ENCODE results near the gene PPM1A. TPM values are rescaled to one million over a fixed set of nuclear protein-coding genes. Genes with fewer than 3 reads are reported as not detected.
"Not testable (repeated sequence)": the region's sequence is repeated elsewhere in the genome, so short reads cannot be mapped to it uniquely, and the experiment has no call there.

PPM1A gene
- total RNA-seq, 3 donors from 2014 or later (not counting 1 experiment from before 2014, with no cell fraction given) = 118 to 126 (median 119) TPM

GRCh38 chr14:60315196-60315990 lies 66.4 kb downstream of the PPM1A start:
- Histone ChIP-seq H3K9me3 (ENCODE audit: control insufficient read depth, insufficient read depth, low read length) (no peaks in the 10 kb centered on the region), H3K4me3 (ENCODE audit: low read length) (no peak overlapping the region), H3K27ac (ENCODE audit: low read length) (no peak overlapping the region), H3K36me3 (ENCODE audit: control insufficient read depth, insufficient read depth, low read length) (no peaks in the 10 kb centered on the region), H3K27me3 (ENCODE audit: control insufficient read depth, insufficient read depth, low read length) (no peaks in the 10 kb centered on the region), H3K4me1 (ENCODE audit: control insufficient read depth, insufficient read depth, low read length) (no peaks in the 10 kb centered on the region)
- Mint-ChIP-seq H3K4me3 (no peak overlapping the region), H3K9me3 (no peaks in the 10 kb centered on the region), H3K27me3 (ENCODE audit: low read depth in 2 of 2) (peaks cover 6 to 33% of the 10 kb centered on the region in 2 donors), H3K36me3 (no peaks in the 10 kb centered on the region), H3K4me1 (no peaks in the 10 kb centered on the region), H3K27ac (no peak overlapping the region)
- intact Hi-C loops (cut with micrococcal nuclease) = no loop called here
- TF ChIP-seq, protein P1, sequence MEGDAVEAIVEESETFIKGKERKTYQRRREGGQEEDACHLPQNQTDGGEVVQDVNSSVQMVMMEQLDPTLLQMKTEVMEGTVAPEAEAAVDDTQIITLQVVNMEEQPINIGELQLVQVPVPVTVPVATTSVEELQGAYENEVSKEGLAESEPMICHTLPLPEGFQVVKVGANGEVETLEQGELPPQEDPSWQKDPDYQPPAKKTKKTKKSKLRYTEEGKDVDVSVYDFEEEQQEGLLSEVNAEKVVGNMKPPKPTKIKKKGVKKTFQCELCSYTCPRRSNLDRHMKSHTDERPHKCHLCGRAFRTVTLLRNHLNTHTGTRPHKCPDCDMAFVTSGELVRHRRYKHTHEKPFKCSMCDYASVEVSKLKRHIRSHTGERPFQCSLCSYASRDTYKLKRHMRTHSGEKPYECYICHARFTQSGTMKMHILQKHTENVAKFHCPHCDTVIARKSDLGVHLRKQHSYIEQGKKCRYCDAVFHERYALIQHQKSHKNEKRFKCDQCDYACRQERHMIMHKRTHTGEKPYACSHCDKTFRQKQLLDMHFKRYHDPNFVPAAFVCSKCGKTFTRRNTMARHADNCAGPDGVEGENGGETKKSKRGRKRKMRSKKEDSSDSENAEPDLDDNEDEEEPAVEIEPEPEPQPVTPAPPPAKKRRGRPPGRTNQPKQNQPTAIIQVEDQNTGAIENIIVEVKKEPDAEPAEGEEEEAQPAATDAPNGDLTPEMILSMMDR (IDR thresholded peaks at IDR 0.05) = no peak
- WGBS (ENCODE audit: insufficient coverage) = 87% methylated on average over 8 of the region's 8 CpGs
- no peak for ATAC-seq
- no peak for DNase-seq

DNA sequence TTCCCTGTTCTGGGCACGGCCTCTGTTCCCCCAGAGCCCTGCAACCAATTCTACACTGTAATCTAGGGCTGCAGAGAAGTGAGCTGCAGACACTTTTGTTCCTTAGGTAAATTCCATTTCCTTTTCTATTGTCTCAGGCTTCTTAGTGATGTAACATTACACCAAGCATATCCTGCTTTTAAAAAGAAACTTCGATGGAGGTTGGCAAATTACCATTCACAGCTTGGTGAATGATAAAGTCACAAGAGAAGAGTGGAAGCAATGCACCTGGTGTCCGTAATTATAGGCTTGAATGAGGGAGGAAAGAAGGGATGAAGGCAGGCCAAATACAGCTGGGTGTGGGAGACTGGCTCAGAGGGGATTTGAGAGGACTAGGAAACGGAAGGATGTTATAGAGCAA lies 68.6 kb downstream of the PPM1A start:
- Mint-ChIP-seq H3K4me1 (no peaks in the 10 kb centered on the region), H3K4me3 (no peak overlapping the region), H3K27ac (no peak overlapping the region), H3K36me3 (no peaks in the 10 kb centered on the region), H3K9me3 (no peaks in the 10 kb centered on the region), H3K27me3 (ENCODE audit: low read depth in 2 of 2) (peaks cover 4 to 26% of the 10 kb centered on the region in 2 donors)
- WGBS (ENCODE audit: insufficient coverage) = 67% methylated on average over 3 of the region's 4 CpGs
- intact Hi-C loops (cut with micrococcal nuclease) = no loop called here
- ATAC-seq (no peak), DNase-seq (no peak)
- H3K4me1 ChIP-seq (ENCODE audit: control insufficient read depth, insufficient read depth, low read length) = no peaks in the 10 kb centered on the region
- TF ChIP-seq, protein P1 (IDR thresholded peaks at IDR 0.05) = no peak
- H3K4me3 ChIP-seq (ENCODE audit: low read length) = no peak overlapping the region
- no peaks in the 10 kb centered on the region for H3K9me3 ChIP-seq (ENCODE audit: control insufficient read depth, insufficient read depth, low read length)
- H3K27me3 ChIP-seq (ENCODE audit: control insufficient read depth, insufficient read depth, low read length) = no peaks in the 10 kb centered on the region
- H3K36me3 ChIP-seq (ENCODE audit: control insufficient read depth, insufficient read depth, low read length) = no peaks in the 10 kb centered on the region
- no peak overlapping the region for H3K27ac ChIP-seq (ENCODE audit: low read length)

- H3K9me3 Mint-ChIP-seq; DNase-seq; intact Hi-C loops (cut with micrococcal nuclease); H3K4me1 ChIP-seq (ENCODE audit: control insufficient read depth, insufficient read depth, low read length); H3K27ac Mint-ChIP-seq; H3K9me3 ChIP-seq (ENCODE audit: control insufficient read depth, insufficient read depth, low read length); ATAC-seq; H3K4me3 ChIP-seq (ENCODE audit: low read length); H3K27me3 Mint-ChIP-seq (ENCODE audit: low read depth in 2 of 2); H3K4me3 Mint-ChIP-seq; H3K27me3 ChIP-seq (ENCODE audit: control insufficient read depth, insufficient read depth, low read length); H3K4me1 Mint-ChIP-seq; H3K36me3 ChIP-seq (ENCODE audit: control insufficient read depth, insufficient read depth, low read length); H3K27ac ChIP-seq (ENCODE audit: low read length); H3K36me3 Mint-ChIP-seq: not testable (repeated sequence)
- 82% methylated on average over 3 of the region's 3 CpGs for WGBS (ENCODE audit: insufficient coverage)
Measured at GRCh38 chr14:60320860-60321259, 71.8 kb downstream of the PPM1A start.

DNA sequence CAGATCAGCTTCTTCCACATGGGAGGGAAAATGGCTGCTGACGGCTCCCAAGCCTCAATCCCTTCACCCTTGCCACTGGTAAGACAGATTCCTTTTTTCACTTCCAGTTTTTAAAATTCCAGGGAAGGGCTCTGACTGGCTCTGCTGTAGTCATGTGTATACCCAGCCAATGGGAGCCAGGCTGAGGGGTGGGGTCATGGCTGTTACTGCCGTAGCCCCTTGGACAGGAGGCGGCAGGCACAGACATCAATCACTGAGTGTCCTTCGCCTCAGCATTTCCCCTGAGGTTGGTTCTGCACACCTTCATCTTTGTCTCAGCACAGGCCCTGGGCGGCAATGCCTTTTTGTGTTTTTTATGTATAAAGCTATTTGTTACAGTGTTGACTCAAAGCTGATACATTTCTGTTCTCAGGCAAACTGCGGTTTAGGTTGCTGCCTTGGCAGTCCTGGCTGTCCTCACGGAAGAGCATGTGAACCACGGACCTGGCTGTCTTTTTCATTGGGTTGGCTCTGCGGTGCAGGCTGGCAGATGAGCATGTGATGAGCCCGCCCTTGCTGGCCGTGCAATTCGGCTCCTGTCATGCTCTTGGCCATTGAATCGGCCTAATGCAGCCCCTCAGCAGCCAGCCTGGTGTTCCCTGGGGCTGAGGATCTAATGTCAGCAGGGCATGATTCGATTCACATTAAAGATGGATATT lies 74.3 kb downstream of the PPM1A start:
- no peaks in the 10 kb centered on the region for H3K9me3 Mint-ChIP-seq
- H3K36me3 ChIP-seq (ENCODE audit: control insufficient read depth, insufficient read depth, low read length) = no peaks in the 10 kb centered on the region
- intact Hi-C loops (cut with micrococcal nuclease) = no loop called here
- H3K27me3 ChIP-seq (ENCODE audit: control insufficient read depth, insufficient read depth, low read length) = peaks cover 2% of the 10 kb centered on the region
- H3K36me3 Mint-ChIP-seq = no peaks in the 10 kb centered on the region
- TF ChIP-seq, protein P1 (IDR thresholded peaks at IDR 0.05) = no peak
- WGBS (ENCODE audit: insufficient coverage) = 92% methylated on average over 14 of the region's 14 CpGs
- no peak for DNase-seq
- H3K27ac ChIP-seq (ENCODE audit: low read length) = no peak overlapping the region
- H3K4me3 Mint-ChIP-seq = no peak overlapping the region
- peaks cover 16 to 21% of the 10 kb centered on the region in 2 donors for H3K27me3 Mint-ChIP-seq (ENCODE audit: low read depth in 2 of 2)
- H3K4me3 ChIP-seq (ENCODE audit: low read length) = no peak overlapping the region
- no peaks in the 10 kb centered on the region for H3K9me3 ChIP-seq (ENCODE audit: control insufficient read depth, insufficient read depth, low read length)
- peaks cover 0 to 5% of the 10 kb centered on the region in 2 donors for H3K4me1 Mint-ChIP-seq
- ATAC-seq = no peak
- no peak overlapping the region for H3K27ac Mint-ChIP-seq
- peaks cover 8% of the 10 kb centered on the region for H3K4me1 ChIP-seq (ENCODE audit: control insufficient read depth, insufficient read depth, low read length)

All from natural killer cell (primary cell).